Mononuclear cell (primary cell): ENCODE measurements around the gene CSPG4. TPM values are rescaled to one million over a fixed set of nuclear protein-coding genes. Genes with fewer than 3 reads are reported as not detected.
"Not testable (repeated sequence)": the region's sequence is repeated elsewhere in the genome, so short reads cannot be mapped to it uniquely, and the experiment has no call there.

Experiments used
- H3K27me3 ChIP-seq: 2 replicates; pipeline ENCODE4 v1.6.0; 2011; ENCODE audit warnings: low read length, control low read depth; ENCODE audit not compliant: insufficient read depth
- H3K4me1 ChIP-seq: 2 replicates; pipeline ENCODE4 v1.5.1; 2011; ENCODE audit warnings: mild to moderate bottlenecking, low read length, control low read depth; ENCODE audit not compliant: insufficient read depth
- H3K4me3 ChIP-seq: 2 replicates; pipeline ENCODE4 v1.5.1; 2011; ENCODE audit warnings: mild to moderate bottlenecking, low read length, moderate library complexity
- H3K9me3 ChIP-seq: 2 replicates; pipeline ENCODE4 v1.5.1; 2011; ENCODE audit warnings: low read depth, mild to moderate bottlenecking, control low read depth, low read length
- total RNA-seq: library from RNA; depleted of rRNA; stranded (reverse); fragments of >200 nt; gene quantifications from one replicate; pipeline ENCODE4 v1.2.3, GENCODE V29; 2012

CSPG4 gene
- total RNA-seq, 1 donor, result under 0.01 TPM

- Histone ChIP-seq H3K9me3 (no peaks in the 10 kb centered on the region), H3K4me1 (peaks cover 12% of the 10 kb centered on the region), H3K4me3 (no peak overlapping the region), H3K27me3 (no peaks in the 10 kb centered on the region)
Measured at GRCh38 chr15:75732809-75733451, 20.3 kb upstream of the CSPG4 start.

GRCh38 chr15:75732177-75732808, 19.6 kb upstream of the CSPG4 start:
- H3K27me3 ChIP-seq, result no peaks in the 10 kb centered on the region
- H3K4me3 ChIP-seq, result no peak overlapping the region
- peaks cover 12% of the 10 kb centered on the region for H3K4me1 ChIP-seq
- no peaks in the 10 kb centered on the region for H3K9me3 ChIP-seq

GRCh38 chr15:75731248-75732151, 18.9 kb upstream of the CSPG4 start:
- H3K27me3 ChIP-seq, result no peaks in the 10 kb centered on the region
- peaks cover 12% of the 10 kb centered on the region for H3K4me1 ChIP-seq
- no peak overlapping the region for H3K4me3 ChIP-seq
- no peaks in the 10 kb centered on the region for H3K9me3 ChIP-seq

GRCh38 chr15:75730376-75731247, 18.0 kb upstream of the CSPG4 start:
- not testable (repeated sequence) for H3K4me3 ChIP-seq, H3K9me3 ChIP-seq, H3K27me3 ChIP-seq
- peaks cover 12% of the 10 kb centered on the region for H3K4me1 ChIP-seq

GRCh38 chr15:75729326-75730069, 16.9 kb upstream of the CSPG4 start:
- Histone ChIP-seq H3K4me1 (peaks cover 6% of the 10 kb centered on the region), H3K9me3 (no peaks in the 10 kb centered on the region), H3K27me3 (no peaks in the 10 kb centered on the region), H3K4me3 (no peak overlapping the region)

GRCh38 chr15:75727851-75728715, 15.4 kb upstream of the CSPG4 start:
- no peaks in the 10 kb centered on the region for H3K9me3 ChIP-seq
- no peak overlapping the region for H3K4me3 ChIP-seq
- peaks cover 6% of the 10 kb centered on the region for H3K4me1 ChIP-seq
- H3K27me3 ChIP-seq, result no peaks in the 10 kb centered on the region

- Histone ChIP-seq H3K9me3 (no peaks in the 10 kb centered on the region), H3K4me3 (no peak overlapping the region), H3K27me3 (no peaks in the 10 kb centered on the region), H3K4me1 (peaks cover 6% of the 10 kb centered on the region)
Measured at GRCh38 chr15:75727031-75727531, 14.4 kb upstream of the CSPG4 start.

GRCh38 chr15:75725719-75726607, 13.3 kb upstream of the CSPG4 start:
- H3K27me3 ChIP-seq, result no peaks in the 10 kb centered on the region
- no peaks in the 10 kb centered on the region for H3K4me1 ChIP-seq
- H3K9me3 ChIP-seq, result no peaks in the 10 kb centered on the region
- H3K4me3 ChIP-seq, result no peak overlapping the region

GRCh38 chr15:75725006-75725718, 12.5 kb upstream of the CSPG4 start:
- H3K9me3 ChIP-seq, result no peaks in the 10 kb centered on the region
- H3K4me3 ChIP-seq, result no peak overlapping the region
- H3K4me1 ChIP-seq, result no peaks in the 10 kb centered on the region
- H3K27me3 ChIP-seq, result no peaks in the 10 kb centered on the region

GRCh38 chr15:75723847-75724660, 11.4 kb upstream of the CSPG4 start:
- no peaks in the 10 kb centered on the region for H3K4me1 ChIP-seq
- H3K27me3 ChIP-seq, result no peaks in the 10 kb centered on the region
- no peak overlapping the region for H3K4me3 ChIP-seq
- H3K9me3 ChIP-seq, result no peaks in the 10 kb centered on the region

- Histone ChIP-seq H3K4me3 (no peak overlapping the region), H3K9me3 (no peaks in the 10 kb centered on the region), H3K4me1 (no peaks in the 10 kb centered on the region), H3K27me3 (no peaks in the 10 kb centered on the region)
Measured at GRCh38 chr15:75723171-75723846, 10.7 kb upstream of the CSPG4 start.
